Fibroblast of skin of right biceps (primary cell): Measurements from ENCODE around the gene RHOT2.

Experiments used
- DNase-seq: peaks from one replicate; pipeline ENCODE4 v3.0.0-alpha.2; 2013

The RHOT2 gene

DNA sequence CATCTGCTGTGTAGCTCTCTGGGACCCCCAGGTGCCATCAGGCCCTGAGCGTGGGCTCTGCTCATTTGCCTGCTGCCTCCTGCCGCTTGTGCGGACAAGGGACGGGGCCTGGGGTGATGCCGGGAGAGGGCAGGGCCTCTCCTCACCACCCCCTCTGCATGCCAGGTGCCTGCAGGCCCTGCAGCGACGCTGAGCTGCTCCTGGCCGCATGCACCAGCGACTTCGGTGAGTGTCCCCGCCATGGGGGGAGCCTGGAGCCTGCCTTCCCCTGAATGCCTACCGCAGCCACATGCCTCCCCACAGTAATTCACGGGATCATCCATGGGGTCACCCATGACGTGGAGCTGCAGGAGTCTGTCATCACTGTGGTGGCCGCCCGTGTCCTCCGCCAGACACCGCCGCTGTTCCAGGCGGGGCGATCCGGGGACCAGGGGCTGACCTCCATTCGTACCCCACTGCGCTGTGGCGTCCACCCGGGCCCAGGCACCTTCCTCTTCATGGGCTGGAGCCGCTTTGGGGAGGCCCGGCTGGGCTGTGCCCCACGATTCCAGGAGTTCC is 48.9 kb downstream of the RHOT2 start:
- DNase-seq, result no peak

DNA sequence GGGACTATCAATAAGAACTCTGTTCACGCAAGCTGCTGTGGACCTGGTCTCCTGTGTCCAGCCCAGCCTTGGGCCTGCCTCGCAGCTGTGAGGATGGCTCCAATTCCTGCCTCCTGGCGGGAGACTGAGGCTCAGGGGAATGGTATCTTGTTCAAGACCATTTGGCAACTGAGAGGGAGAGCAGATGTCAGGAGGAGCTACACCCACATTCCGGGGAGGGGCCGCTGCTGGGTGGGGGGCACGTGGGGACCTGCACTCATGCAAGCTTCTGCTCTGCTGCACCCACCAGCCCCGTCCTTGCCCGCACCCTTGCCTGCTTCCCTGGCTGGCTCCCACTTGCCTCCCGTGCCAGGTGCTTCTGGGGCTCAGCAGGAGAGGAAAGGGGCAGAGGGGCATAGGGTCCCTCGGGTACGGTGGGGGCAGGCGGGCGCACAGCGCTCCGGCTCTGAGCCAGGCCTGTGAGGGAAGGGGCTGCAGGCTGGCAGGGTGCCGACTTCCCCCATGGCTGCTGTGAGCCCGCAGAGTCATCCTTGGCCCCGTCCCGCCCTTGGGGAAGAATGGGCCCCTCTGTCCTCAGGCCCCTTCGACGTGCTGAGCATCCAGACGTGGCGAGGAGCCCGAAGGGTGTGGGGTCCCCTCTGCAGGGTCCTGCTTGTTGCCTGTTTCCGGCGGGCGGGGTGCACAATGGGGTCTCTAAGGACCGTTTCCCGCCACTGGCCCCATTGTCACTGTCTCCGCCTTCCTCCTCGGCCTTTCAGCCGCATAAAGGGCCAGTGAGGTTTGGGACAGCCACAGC is 49.7 kb downstream of the RHOT2 start:
- no peak for DNase-seq

DNA sequence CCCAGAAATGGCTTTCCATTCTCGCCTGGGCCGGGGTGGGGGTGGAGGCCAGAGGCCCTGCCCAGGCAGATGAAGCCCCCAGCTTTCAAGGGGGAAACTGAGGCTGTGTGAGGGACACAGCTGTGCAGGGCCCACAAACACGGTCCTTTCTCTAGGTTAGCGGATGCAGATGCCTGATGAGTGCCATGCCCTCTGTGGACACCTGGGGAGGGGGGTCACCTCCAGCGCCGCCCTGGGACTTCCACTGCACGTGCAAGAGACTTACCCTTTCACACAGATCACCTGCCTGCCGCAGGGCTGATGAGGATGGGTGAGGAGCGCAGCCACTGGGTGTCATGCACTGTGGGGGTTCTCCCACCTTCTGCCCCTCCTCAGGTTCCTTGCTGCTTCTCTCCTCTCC is 50.5 kb downstream of the RHOT2 start:
- DNase-seq, result no peak

DNA sequence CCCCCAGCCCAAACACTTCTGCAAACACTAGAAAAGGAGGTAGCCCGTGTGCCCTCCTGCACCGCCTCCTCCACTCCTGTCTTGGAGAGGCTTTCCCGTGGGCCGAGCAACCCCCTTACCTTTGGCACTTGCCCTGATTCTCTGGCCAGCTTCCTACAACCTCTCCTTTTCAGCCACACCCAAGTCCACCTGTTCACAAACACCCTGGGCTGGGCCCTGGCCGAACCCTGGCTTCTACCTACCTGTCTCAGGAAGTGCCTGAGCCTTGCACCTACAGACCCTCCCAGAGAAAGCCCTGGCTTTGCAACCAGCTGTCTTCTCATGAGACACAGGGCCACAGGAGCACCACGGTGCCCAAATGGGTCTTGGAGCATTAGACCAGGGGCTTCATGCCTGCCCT is 51.0 kb downstream of the RHOT2 start:
- DNase-seq, result no peak

DNA sequence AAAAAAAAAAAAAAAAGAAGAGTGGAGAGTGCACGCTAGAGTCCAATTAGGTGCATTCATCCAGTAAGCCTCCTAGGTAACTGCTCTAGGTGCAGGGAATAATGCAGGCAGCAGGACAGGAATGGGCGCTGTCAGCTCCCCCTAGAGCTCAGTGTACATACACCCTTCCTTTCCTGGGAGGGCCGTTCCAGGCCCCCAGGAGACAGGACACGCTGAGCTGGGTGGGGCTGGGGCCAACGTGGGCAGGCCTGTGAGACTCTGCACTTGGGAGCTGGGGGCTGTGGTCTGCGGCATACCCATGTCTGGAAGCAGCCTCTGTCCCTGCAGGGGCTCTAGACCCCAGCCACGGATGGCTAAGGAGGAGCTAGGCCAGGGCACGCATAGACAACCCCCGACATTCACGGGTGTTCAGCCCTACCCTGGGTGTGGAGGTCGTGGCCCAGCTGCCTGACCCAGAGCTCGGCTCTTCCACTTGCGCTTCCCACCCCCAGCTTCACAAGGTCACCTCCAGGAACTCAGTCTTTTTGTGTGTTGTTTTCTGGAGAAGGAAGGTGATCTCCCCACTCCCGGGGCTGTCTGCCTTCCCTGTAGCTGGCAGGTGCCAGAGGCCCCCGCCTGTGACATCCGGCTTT is 52.0 kb downstream of the RHOT2 start:
- peak; percentile 17 for DNase-seq

DNA sequence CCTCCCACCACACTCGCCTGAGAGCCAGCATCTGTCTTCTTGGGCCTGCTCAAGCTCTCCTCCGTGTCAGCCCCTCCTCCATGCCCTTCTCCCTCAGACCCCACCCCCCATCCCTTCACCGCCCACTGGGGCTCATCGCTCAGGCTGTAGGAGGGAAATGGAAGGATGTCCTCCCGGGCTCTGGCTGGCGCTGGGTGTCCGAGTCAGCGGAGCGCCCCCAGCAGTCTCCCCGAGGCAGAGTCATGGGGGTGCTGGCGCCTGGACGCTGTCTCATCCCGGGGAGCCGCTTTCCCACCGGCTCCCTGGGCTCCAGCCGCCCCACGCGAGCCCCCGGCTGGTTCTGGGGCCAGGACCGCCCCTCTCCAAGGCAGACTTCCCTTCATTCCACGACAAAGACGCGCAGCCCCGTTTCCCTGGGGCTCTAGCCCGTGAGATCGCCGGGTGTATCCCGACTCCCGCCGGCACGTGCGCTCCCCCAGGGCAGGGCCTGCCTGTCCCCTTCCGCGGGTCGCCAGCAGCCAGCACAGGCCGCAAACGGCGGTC is 52.6 kb downstream of the RHOT2 start:
- DNase-seq, result peak; percentile 75

DNA sequence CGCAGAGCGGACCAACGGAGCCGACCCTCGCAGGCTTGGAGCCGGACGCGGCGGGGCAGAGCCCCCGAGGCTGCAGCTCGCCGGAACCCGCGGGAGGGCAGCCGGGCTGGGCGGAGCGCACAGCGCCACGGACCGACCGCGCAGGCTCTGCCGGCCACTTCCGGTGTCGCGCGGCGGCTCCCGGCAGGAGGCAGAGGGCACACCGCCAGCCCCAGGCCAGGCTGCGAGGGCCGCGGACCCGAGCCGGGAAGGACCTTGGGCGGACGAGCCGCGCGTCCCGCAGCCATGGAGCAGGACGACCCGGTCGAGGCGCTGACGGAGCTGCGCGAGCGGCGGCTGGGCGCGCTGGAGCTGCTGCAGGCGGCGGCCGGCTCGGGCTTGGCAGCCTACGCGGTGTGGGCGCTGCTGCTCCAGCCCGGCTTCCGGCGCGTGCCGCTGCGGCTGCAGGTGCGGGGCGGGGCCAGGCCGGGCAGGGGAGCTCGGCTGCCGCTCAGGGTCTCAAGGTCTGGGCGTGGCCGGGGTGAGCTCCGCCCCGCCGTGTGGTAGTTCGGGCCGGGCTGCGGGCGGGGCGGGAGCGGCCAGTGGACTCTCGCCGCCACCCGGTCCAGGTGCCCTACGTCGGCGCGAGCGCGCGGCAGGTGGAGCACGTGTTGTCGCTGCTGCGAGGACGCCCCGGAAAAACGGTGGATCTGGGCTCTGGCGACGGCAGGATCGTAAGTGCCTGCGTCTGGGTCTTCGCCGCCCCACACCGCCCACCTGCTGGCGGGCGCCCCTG is 53.2 kb downstream of the RHOT2 start, which contains the start of gene ANTKMT:
Gene ANTKMT (plus strand): TSS at position 157 of the 775 bp plus-strand sequence. CDS start 129 bp downstream, at position 286.
- DNase-seq, result peak; percentile 68

DNA sequence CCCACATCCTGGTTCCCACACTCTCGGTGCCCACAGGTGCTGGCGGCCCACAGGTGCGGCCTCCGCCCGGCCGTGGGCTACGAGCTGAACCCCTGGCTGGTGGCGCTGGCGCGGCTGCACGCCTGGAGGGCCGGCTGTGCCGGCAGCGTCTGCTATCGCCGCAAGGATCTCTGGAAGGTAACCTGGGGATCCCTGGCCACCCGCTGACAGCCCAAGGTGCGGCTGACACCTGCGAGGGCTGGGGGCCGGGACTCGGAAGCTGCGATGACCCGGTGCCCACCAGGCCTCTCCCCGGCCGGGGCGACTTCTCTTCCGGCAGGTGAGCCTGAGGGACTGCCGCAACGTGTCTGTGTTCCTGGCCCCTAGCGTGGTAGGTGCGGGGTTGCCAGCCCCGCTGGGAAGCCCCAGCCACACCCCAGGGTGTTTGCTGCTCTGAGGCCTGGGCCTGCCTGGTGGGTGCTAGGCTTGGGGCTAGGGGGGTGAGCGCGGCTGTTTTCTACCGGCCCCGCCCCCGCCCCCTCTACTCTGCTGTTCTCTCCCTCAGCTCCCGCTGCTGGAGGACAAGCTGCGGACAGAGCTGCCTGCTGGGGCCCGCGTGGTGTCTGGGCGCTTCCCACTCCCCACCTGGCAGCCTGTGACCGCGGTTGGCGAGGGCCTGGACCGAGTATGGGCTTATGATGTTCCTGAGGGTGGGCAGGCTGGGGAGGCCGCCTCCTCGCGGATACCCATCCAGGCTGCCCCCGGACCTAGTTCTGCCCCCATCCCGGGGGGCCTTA is 54.0 kb downstream of the RHOT2 start:
- no peak for DNase-seq

DNA sequence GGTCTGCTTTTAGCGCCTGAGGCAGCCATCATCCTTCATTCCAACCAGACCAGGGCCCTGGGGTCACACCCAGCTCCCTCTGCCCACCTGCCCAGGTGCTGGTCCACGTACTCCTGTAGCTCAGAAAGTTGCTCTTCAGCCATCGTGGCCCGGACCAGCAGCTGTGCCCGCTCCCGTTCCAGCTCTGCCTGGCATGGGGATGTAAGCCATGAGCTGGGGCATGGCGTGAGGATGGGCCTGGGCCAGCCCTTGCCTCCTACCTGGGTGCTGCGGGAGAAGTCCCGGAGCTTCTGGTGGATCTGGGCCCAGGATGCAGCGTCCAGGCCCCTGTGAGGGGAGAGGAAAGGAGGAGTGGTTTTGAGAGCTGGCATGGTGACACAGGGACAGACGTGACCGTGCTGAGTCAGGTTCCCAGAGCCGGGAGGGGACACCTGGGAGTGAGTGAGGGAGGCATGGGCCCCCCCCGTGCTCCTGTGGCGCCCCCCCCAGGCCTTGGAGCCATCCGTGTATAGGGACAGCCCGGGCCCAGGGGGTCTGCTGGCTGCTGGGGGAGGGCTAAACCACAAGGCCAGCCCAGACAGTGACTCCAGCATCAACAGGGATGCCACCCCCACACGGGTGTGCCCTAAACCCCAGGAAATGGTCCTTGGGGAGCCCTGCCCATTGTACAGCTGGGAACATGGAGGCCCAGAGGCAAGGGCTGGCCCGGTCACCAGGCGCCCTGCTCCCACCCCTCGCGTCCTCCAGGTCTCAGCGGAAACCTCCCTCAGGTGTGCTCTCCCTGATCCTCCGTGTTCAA is 55.1 kb downstream of the RHOT2 start:
- DNase-seq, result no peak

DNA sequence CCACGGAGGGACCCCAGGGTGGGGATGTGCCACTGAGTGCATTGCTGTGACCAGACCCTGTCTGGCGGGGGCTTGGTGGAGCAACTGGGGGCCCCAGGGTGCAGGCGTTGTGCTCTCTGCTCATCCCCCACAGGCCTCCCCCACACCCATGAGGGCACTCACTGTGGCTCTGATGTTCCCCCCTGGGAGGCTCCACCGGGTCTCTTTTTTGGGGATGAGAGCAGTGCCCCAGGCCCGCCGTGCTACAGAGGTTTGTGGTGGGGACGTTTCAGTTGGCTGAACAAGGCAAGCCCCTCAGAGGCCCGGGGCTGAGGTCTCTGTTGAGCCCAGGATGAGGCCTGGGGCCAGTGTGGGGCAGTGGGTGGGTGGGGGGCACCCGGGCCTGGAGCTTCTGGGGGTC is 55.8 kb downstream of the RHOT2 start:
- DNase-seq, result no peak
